ENCODE data around the gene PSMB1. TPM values are rescaled to one million over a fixed set of nuclear protein-coding genes. Genes with fewer than 3 reads are reported as not detected.
A peak's percentile ranks its signal among the peaks of the same experiment; 100 is the strongest.

PSMB1 gene
- total and polyA plus RNA-seq, 9 of the 15 experiments (the other 6 are each of a cell fraction or from before 2014, with no cell fraction given): 447 to 2,953 (median 884) TPM

GRCh38 chr6:170525795-170526194, 27.3 kb downstream of the PSMB1 start (continued):
- TF ChIP-seq TRIM25 (IDR thresholded peaks at IDR 0.05; ENCODE audit: borderline replicate concordance) (no peak), MEIS2 (IDR thresholded peaks at IDR 0.05; ENCODE audit: partially characterized antibody) (peak; percentile 52), KHSRP (IDR thresholded peaks at IDR 0.05) (no peak), E2F6 (IDR thresholded peaks at IDR 0.05; ENCODE audit: borderline replicate concordance in 1 of 2, extremely low read depth in 1 of 2, insufficient read depth in 1 of 2, insufficient read length in 1 of 2, low read depth in 1 of 2, low read length in 1 of 2, poor library complexity in 1 of 2, severe bottlenecking in 1 of 2) (no peak), E2F8 (IDR thresholded peaks at IDR 0.05; ENCODE audit: low read depth, partially characterized antibody) (no peak), TRIM24 (IDR thresholded peaks at IDR 0.05) (no peak), ESRRA (IDR thresholded peaks at IDR 0.05; ENCODE audit: borderline replicate concordance, low read depth) (no peak), CBX3 (IDR thresholded peaks at IDR 0.05; ENCODE audit: borderline replicate concordance in 1 of 2, low read length in 2 of 2) (no peak), HDAC3 (IDR thresholded peaks at IDR 0.05; ENCODE audit: borderline replicate concordance, partially characterized antibody) (no peak)

Data from K562 (cell line).